Measurements from ENCODE around the gene ZBTB49.

GRCh38 chr4:4277531-4277930 lies 12.5 kb upstream of the ZBTB49 start:
- TF ChIP-seq POLR2A (IDR thresholded peaks at IDR 0.05), result no peak
- no peak for TF ChIP-seq CTCF (IDR thresholded peaks at IDR 0.05)

All from ovary (tissue), 3 donors.